PFSK-1 (cell line): ENCODE results near the gene OSBPL10.

ENCODE experiments used
- POLR2AphosphoS5 ChIP-seq: IDR thresholded peaks from 2 replicates; pipeline ENCODE4 v1.6.1; 2012; ENCODE audit warnings: low read depth, mild to moderate bottlenecking, control low read depth, low read length, moderate library complexity
- TAF1 ChIP-seq: IDR thresholded peaks from 2 replicates; pipeline ENCODE4 v1.6.1; 2012; ENCODE audit warnings: low read length, control low read depth, borderline replicate concordance; ENCODE audit not compliant: insufficient read depth
- TF ChIP-seq, protein P1 (sequence below), 2 experiments: IDR thresholded peaks; 2 replicates each; pipeline versions ENCODE4 v1.6.1 to v1.8.0; 2011 to 2012; ENCODE audit warnings: low read depth in 2 of 2, low read length in 2 of 2, control low read depth in 1 of 2, inconsistent platforms in 1 of 2, mild to moderate bottlenecking in 1 of 2, moderate library complexity in 1 of 2; ENCODE audit not compliant: insufficient read depth in 1 of 2

GRCh38 chr3:31789429-31789828, 191.6 kb downstream of the OSBPL10 start:
- TF ChIP-seq TAF1 (no peak), POLR2AphosphoS5 (no peak)
- TF ChIP-seq, protein P1, sequence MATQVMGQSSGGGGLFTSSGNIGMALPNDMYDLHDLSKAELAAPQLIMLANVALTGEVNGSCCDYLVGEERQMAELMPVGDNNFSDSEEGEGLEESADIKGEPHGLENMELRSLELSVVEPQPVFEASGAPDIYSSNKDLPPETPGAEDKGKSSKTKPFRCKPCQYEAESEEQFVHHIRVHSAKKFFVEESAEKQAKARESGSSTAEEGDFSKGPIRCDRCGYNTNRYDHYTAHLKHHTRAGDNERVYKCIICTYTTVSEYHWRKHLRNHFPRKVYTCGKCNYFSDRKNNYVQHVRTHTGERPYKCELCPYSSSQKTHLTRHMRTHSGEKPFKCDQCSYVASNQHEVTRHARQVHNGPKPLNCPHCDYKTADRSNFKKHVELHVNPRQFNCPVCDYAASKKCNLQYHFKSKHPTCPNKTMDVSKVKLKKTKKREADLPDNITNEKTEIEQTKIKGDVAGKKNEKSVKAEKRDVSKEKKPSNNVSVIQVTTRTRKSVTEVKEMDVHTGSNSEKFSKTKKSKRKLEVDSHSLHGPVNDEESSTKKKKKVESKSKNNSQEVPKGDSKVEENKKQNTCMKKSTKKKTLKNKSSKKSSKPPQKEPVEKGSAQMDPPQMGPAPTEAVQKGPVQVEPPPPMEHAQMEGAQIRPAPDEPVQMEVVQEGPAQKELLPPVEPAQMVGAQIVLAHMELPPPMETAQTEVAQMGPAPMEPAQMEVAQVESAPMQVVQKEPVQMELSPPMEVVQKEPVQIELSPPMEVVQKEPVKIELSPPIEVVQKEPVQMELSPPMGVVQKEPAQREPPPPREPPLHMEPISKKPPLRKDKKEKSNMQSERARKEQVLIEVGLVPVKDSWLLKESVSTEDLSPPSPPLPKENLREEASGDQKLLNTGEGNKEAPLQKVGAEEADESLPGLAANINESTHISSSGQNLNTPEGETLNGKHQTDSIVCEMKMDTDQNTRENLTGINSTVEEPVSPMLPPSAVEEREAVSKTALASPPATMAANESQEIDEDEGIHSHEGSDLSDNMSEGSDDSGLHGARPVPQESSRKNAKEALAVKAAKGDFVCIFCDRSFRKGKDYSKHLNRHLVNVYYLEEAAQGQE (IDR thresholded peaks at IDR 0.05; ENCODE audit: insufficient read depth in 1 of 2, low read depth in 2 of 2, low read length in 2 of 2) = no peak
